Activated CD4-positive, alpha-beta T cell treated with anti-CD3 and anti-CD28 coated beads, Interleukin-2, Interleukin-4, amounts not matched to agents 100 ng/mL and 50 ng/mL, durations not matched to agents 16 hours and 8 hours (primary cell): Measurements from ENCODE around the gene CERS5.

Source experiments
- DNase-seq: peaks from one replicate; pipeline ENCODE4 v3.0.0-alpha.2; 2020; ENCODE audit warnings: low spot score

Gene CERS5

GRCh38 chr12:50167049-50167828, at the start of gene CERS5:
CERS5 (minus strand) TSS chr12:50167369; CDS start chr12:50167297, 72 bp downstream.
- DNase-seq: peak; percentile 99

GRCh38 chr12:50215033-50215432, 47.9 kb upstream of the CERS5 start:
- DNase-seq: no peak

- no peak for DNase-seq
Observed at GRCh38 chr12:50214018-50214417, 46.8 kb upstream of the CERS5 start.

GRCh38 chr12:50213439-50213838, 46.3 kb upstream of the CERS5 start:
- no peak for DNase-seq

- DNase-seq: no peak
Observed at GRCh38 chr12:50212071-50212467, 44.9 kb upstream of the CERS5 start.

GRCh38 chr12:50211392-50212070, 44.4 kb upstream of the CERS5 start:
- DNase-seq: no peak

GRCh38 chr12:50207424-50207823, 40.3 kb upstream of the CERS5 start:
- no peak for DNase-seq

- DNase-seq: no peak
Observed at GRCh38 chr12:50205648-50206047, 38.5 kb upstream of the CERS5 start.

GRCh38 chr12:50203691-50204090, 36.5 kb upstream of the CERS5 start:
- DNase-seq: no peak

GRCh38 chr12:50201987-50202521, 34.9 kb upstream of the CERS5 start:
- no peak for DNase-seq

- DNase-seq: no peak
Observed at GRCh38 chr12:50200552-50201273, 33.5 kb upstream of the CERS5 start.

- no peak for DNase-seq
Observed at GRCh38 chr12:50198829-50199228, 31.7 kb upstream of the CERS5 start.

GRCh38 chr12:50197297-50197727, 30.1 kb upstream of the CERS5 start:
- no peak for DNase-seq

- no peak for DNase-seq
Observed at GRCh38 chr12:50196537-50196936, 29.4 kb upstream of the CERS5 start.

- DNase-seq: no peak
Observed at GRCh38 chr12:50195832-50196231, 28.7 kb upstream of the CERS5 start.

- DNase-seq: no peak
Observed at GRCh38 chr12:50192908-50193307, 25.7 kb upstream of the CERS5 start.

GRCh38 chr12:50192236-50192635, 25.1 kb upstream of the CERS5 start:
- no peak for DNase-seq

GRCh38 chr12:50190859-50191258, 23.7 kb upstream of the CERS5 start:
- DNase-seq: no peak

- DNase-seq: peak; percentile 48
Observed at GRCh38 chr12:50188875-50189575, 21.9 kb upstream of the CERS5 start.

GRCh38 chr12:50188241-50188781, 21.1 kb upstream of the CERS5 start:
- DNase-seq: no peak

- DNase-seq: peak; percentile 77
Observed at GRCh38 chr12:50187084-50187900, 20.1 kb upstream of the CERS5 start.
